Measurements from ENCODE around the gene AGAP1.

DNA sequence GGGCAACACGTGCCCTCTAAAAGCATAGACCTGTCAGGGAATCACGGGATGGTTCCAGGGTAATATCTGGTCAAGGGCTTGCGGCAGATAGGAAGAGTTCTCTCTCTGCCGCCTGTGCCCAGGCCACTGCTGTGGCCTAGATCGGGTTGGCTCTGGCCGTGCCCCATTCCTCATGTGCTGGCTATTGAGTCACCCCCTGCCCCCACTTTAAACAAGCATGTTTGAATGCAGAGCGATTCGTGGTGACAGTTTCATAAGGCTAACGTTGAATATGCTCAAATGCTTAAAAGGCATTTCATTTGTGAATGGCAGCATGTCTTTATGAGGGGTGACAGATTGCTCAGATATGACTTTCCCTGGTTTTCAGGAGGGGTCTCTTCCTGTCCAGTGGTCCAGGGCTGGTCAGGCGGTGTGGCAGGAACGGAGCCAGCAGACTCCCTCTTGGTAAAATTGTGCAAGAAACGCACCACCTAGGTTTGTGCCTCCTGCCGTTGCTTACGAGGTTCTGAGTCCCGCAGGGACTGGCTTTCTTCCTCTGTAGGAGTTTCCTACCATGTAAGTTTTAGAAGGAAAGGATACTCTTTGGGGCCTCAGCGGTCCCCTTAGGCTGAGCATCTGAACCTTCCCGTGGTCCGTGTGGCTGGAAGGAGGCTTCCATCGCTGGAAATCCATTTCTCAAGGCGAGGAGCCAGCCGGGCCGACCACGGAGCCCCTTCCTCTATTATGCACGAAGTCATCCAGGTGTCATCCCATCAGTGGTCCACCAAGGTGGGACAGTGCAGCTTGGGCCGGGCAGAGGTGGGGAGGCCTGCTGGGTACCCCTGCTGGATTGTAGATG lies 50.2 kb downstream of the AGAP1 start:
- TF ChIP-seq CTCF (IDR thresholded peaks at IDR 0.05) (no peak), POLR2A (IDR thresholded peaks at IDR 0.05) (no peak)
